ENCODE results near the gene AK9.

- TF ChIP-seq EZH2 (IDR thresholded peaks at IDR 0.05) (no peak), POLR2AphosphoS5 (IDR thresholded peaks at IDR 0.05; ENCODE audit: borderline replicate concordance, low read depth, low read length) (no peak)
Measured at GRCh38 chr6:109472132-109472995, 218.6 kb downstream of the AK9 start.

All from SK-N-MC (cell line).